SK-N-SH treated with all-trans-retinoic acid at 6 μM for 48 hours (cell line): ENCODE data around the gene CNDP1.

Experiments
- ATAC-seq: fragments of 200-7000 bp; cut with Tn5 transposase; 3 replicates; pipeline ENCODE4 v1.9.1; 2020; ENCODE audit warnings: mild to moderate bottlenecking, moderate library complexity
- ARNTL ChIP-seq: fragments of 450-650 bp; formaldehyde crosslinking; IDR thresholded peaks from 2 replicates; pipeline ENCODE4 v1.5.0; 2020; ENCODE audit warnings: low read depth, mild to moderate bottlenecking, moderate library complexity, borderline replicate concordance
- BACH2 ChIP-seq: fragments of 250-450 bp; sonication (Bioruptor Pico); IDR thresholded peaks from 2 replicates; pipeline ENCODE4 v1.9.0; 2021; ENCODE audit warnings: mild to moderate bottlenecking, borderline replicate concordance
- CSDC2 ChIP-seq: fragments of 250-450 bp; sonication (Bioruptor Pico); IDR thresholded peaks from 2 replicates; pipeline ENCODE4 v1.5.0; 2020; ENCODE audit warnings: mild to moderate bottlenecking, moderate library complexity
- ESRRG ChIP-seq: fragments of 250-450 bp; sonication (Bioruptor Pico); IDR thresholded peaks from 2 replicates; pipeline ENCODE4 v1.6.1; 2021; ENCODE audit warnings: mild to moderate bottlenecking
- GLIS3 ChIP-seq: fragments of 250-450 bp; sonication (Bioruptor Pico); IDR thresholded peaks from 2 replicates; pipeline ENCODE4 v1.5.0; 2020; ENCODE audit warnings: mild to moderate bottlenecking, moderate library complexity
- OSR1 ChIP-seq: fragments of 250-450 bp; sonication (Bioruptor Pico); IDR thresholded peaks from 2 replicates; pipeline ENCODE4 v1.8.0; 2022; ENCODE audit warnings: moderate library complexity, mild to moderate bottlenecking, inconsistent platforms
- PPARA ChIP-seq: fragments of 250-450 bp; sonication (Bioruptor Pico); IDR thresholded peaks from 2 replicates; pipeline ENCODE4 v1.5.0; 2020; ENCODE audit warnings: mild to moderate bottlenecking, borderline replicate concordance
- RARB ChIP-seq: fragments of 250-450 bp; sonication (Bioruptor Pico); IDR thresholded peaks from 2 replicates; pipeline ENCODE4 v1.8.0; 2021; ENCODE audit warnings: mild to moderate bottlenecking, moderate library complexity
- SNAI2 ChIP-seq: fragments of 250-450 bp; sonication (Bioruptor Pico); IDR thresholded peaks from 2 replicates; pipeline ENCODE4 v1.5.0; 2020; ENCODE audit warnings: mild to moderate bottlenecking, moderate library complexity
- TCF4 ChIP-seq: fragments of 250-450 bp; sonication (Bioruptor Pico); IDR thresholded peaks from 2 replicates; pipeline ENCODE4 v1.8.0; 2021; ENCODE audit warnings: mild to moderate bottlenecking, moderate library complexity, borderline replicate concordance
- TOX ChIP-seq: fragments of 250-450 bp; sonication (Bioruptor Pico); IDR thresholded peaks from 2 replicates; pipeline ENCODE4 v1.8.0; 2021; ENCODE audit warnings: mild to moderate bottlenecking, moderate library complexity, borderline replicate concordance
- ZNF565 ChIP-seq: fragments of 450-650 bp; formaldehyde crosslinking; conservative IDR thresholded peaks from 2 replicates; pipeline ENCODE4 v1.5.0; 2020; ENCODE audit warnings: low read depth, mild to moderate bottlenecking, moderate library complexity
- ZNF70 ChIP-seq: fragments of 450-650 bp; formaldehyde crosslinking; IDR thresholded peaks from 2 replicates; pipeline ENCODE4 v1.5.0; 2020; ENCODE audit warnings: mild to moderate bottlenecking, moderate library complexity
- ZNF8 ChIP-seq: fragments of 450-650 bp; formaldehyde crosslinking; IDR thresholded peaks from 2 replicates; pipeline ENCODE4 v1.5.0; 2020; ENCODE audit warnings: mild to moderate bottlenecking, moderate library complexity
- TF ChIP-seq, protein P1 (sequence below): fragments of 250-450 bp; sonication (Bioruptor Pico); IDR thresholded peaks from 2 replicates; pipeline ENCODE4 v1.8.0; 2020; ENCODE audit warnings: mild to moderate bottlenecking, moderate library complexity, borderline replicate concordance
- TF ChIP-seq, protein P2 (sequence below): fragments of 250-450 bp; sonication (Bioruptor Pico); IDR thresholded peaks from 2 replicates; pipeline ENCODE4 v1.5.1; 2021; ENCODE audit warnings: mild to moderate bottlenecking, moderate library complexity
- TF ChIP-seq, protein P3 (sequence below): fragments of 250-450 bp; sonication (Bioruptor Pico); IDR thresholded peaks from 2 replicates; pipeline ENCODE4 v1.5.1; 2020; ENCODE audit warnings: low read depth, mild to moderate bottlenecking, moderate library complexity
- TF ChIP-seq, protein P4 (sequence below): fragments of 250-450 bp; sonication (Bioruptor Pico); IDR thresholded peaks from 2 replicates; pipeline ENCODE4 v1.8.0; 2021; ENCODE audit warnings: low read depth, mild to moderate bottlenecking, moderate library complexity, borderline replicate concordance

Gene CNDP1

DNA sequence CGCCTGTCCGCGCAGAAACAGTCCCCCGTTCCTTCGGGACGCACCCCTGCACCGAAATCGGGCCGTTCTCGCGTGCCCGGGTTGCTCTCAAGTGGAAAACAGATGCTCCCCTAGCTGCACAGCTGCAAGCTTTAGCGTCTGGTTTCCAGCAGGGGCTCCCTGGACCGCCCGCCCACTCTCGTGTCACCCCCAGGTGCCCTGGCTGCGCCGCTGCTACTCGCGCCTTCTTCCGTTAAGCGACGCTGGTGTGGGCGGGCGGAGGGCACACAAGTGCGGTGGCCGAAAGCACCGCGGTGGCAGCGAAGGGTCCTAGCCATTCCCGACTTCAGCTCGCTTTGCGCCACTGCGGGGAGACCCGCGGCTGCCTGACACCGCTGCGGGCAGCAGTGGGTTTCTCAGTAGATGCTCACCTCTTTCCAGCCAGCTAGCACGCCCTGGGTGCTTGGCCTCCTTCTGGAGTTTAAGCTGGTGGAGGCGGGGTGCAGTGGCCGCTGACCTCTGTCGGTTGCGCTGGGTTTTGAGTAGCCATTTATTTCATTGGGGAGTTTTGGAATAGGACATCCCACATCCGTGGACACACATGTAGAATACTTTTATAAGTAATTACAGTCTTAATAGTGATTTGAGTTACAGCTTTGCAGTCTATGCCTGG lies 64.2 kb downstream of the CNDP1 start:
- TF ChIP-seq, protein P1, sequence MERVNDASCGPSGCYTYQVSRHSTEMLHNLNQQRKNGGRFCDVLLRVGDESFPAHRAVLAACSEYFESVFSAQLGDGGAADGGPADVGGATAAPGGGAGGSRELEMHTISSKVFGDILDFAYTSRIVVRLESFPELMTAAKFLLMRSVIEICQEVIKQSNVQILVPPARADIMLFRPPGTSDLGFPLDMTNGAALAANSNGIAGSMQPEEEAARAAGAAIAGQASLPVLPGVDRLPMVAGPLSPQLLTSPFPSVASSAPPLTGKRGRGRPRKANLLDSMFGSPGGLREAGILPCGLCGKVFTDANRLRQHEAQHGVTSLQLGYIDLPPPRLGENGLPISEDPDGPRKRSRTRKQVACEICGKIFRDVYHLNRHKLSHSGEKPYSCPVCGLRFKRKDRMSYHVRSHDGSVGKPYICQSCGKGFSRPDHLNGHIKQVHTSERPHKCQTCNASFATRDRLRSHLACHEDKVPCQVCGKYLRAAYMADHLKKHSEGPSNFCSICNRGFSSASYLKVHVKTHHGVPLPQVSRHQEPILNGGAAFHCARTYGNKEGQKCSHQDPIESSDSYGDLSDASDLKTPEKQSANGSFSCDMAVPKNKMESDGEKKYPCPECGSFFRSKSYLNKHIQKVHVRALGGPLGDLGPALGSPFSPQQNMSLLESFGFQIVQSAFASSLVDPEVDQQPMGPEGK (CRISPR knock-in tag): no peak
- TF ChIP-seq TCF4 (CRISPR knock-in tag): 0 out of 2 replicates have a peak, but pooled peaks have one; percentile 26
- ATAC-seq: peak; percentile 72

DNA sequence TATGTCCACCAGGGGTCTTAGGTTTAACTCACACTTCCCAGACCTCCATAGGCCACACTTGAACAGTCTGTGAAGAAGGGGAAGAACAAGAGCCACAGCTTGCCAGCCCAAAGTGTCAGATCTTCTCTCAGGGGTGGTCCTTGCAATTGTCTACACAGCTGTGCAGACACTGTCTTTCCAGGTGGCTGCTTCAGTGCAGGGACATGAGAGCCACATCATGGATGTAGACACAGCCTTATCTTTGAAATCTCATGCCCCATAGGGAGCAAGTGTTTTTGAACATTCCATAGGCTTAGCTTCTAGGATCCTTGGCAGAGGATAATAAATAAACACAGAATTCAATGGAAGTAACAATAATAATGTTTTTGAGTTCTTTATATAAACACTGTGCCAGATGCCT lies 70.1 kb downstream of the CNDP1 start:
- TF ChIP-seq, protein P2, sequence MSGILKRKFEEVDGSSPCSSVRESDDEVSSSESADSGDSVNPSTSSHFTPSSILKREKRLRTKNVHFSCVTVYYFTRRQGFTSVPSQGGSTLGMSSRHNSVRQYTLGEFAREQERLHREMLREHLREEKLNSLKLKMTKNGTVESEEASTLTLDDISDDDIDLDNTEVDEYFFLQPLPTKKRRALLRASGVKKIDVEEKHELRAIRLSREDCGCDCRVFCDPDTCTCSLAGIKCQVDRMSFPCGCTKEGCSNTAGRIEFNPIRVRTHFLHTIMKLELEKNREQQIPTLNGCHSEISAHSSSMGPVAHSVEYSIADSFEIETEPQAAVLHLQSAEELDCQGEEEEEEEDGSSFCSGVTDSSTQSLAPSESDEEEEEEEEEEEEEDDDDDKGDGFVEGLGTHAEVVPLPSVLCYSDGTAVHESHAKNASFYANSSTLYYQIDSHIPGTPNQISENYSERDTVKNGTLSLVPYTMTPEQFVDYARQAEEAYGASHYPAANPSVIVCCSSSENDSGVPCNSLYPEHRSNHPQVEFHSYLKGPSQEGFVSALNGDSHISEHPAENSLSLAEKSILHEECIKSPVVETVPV (CRISPR knock-in tag): no peak
- TF ChIP-seq, protein P1 (CRISPR knock-in tag): no peak
- TF ChIP-seq ZNF70 (CRISPR knock-in tag): no peak
- no peak for TF ChIP-seq GLIS3 (CRISPR knock-in tag)
- TF ChIP-seq PPARA (CRISPR knock-in tag): no peak
- no peak for TF ChIP-seq TOX
- TF ChIP-seq RARB: no peak
- no peak for TF ChIP-seq ESRRG (CRISPR knock-in tag)
- ATAC-seq: peak; percentile 20; the same call in 2 of the 3 replicates

DNA sequence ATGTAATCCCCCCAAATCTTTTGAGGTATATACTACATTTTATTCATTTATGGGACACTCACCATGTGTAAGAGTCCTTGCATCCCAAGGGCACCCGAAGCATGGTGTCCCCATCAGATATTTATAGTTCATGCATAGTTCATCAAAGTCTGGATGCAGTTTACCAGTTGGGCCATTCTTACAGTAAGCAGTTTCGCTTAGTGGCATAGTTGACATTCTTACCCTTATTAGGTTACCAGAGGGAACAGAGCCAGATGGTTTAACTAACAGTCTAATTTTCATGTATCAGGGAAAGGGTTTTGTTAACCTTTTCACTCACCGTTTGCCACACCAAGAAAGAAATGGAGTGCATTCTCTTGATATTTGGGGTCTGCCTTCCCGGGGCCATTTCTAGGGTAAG lies 70.5 kb downstream of the CNDP1 start:
- no peak for TF ChIP-seq BACH2
- TF ChIP-seq SNAI2: no peak
- TF ChIP-seq ZNF8 (CRISPR knock-in tag): no peak
- ATAC-seq: peak; percentile 92

DNA sequence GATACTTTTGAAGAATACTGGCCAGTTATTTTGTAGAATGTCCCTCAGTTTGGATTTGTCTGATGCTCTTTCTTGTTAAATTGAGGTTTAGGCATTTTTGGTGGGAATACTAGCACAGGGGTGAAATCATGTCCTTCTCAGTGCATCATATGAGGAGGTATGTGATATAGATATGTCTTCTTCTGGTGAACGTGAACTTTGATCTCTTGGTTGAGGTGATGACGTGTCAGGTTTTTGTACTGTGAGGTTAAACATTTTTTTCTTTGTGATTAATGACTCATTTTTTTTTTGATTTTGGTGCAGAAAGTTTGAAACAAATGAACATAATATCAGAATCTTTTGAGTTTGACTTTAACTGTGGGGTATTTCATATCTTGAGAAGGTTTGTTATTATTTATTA lies 74.4 kb downstream of the CNDP1 start:
- TF ChIP-seq ZNF565 (CRISPR knock-in tag) (no peak), TOX (no peak), PPARA (CRISPR knock-in tag) (no peak)
- TF ChIP-seq, all 23 proteins: peak for 0
- ATAC-seq: no peak

DNA sequence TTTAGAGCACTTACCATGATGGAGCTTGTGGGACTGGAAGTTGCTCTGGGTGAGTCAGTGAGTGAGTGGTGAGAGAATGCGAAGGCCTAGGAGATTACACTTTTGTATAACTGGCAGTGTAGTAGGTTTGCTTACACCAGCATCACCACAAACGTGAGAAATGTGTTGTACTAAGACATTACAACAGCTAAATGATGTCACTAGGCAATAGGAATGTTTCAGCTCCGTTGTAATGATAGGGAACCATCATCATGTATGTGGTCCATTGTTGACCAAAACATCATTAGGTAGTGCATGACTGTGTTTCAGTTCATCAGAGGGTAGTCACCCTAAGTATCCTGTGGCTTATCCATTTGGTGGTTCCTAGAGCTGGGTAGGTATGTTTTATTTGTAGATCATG lies 75.2 kb downstream of the CNDP1 start:
- no peak for ATAC-seq
- TF ChIP-seq, protein P3, sequence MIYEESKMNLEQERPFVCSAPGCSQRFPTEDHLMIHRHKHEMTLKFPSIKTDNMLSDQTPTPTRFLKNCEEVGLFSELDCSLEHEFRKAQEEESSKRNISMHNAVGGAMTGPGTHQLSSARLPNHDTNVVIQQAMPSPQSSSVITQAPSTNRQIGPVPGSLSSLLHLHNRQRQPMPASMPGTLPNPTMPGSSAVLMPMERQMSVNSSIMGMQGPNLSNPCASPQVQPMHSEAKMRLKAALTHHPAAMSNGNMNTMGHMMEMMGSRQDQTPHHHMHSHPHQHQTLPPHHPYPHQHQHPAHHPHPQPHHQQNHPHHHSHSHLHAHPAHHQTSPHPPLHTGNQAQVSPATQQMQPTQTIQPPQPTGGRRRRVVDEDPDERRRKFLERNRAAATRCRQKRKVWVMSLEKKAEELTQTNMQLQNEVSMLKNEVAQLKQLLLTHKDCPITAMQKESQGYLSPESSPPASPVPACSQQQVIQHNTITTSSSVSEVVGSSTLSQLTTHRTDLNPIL (CRISPR knock-in tag): no peak
- TF ChIP-seq GLIS3 (CRISPR knock-in tag) (no peak), TOX (no peak), OSR1 (no peak), RARB (no peak), ZNF70 (CRISPR knock-in tag) (no peak), CSDC2 (CRISPR knock-in tag) (no peak), PPARA (CRISPR knock-in tag) (no peak), BACH2 (no peak), TCF4 (CRISPR knock-in tag) (no peak), ARNTL (no peak), ESRRG (CRISPR knock-in tag) (no peak)
- TF ChIP-seq, protein P4, sequence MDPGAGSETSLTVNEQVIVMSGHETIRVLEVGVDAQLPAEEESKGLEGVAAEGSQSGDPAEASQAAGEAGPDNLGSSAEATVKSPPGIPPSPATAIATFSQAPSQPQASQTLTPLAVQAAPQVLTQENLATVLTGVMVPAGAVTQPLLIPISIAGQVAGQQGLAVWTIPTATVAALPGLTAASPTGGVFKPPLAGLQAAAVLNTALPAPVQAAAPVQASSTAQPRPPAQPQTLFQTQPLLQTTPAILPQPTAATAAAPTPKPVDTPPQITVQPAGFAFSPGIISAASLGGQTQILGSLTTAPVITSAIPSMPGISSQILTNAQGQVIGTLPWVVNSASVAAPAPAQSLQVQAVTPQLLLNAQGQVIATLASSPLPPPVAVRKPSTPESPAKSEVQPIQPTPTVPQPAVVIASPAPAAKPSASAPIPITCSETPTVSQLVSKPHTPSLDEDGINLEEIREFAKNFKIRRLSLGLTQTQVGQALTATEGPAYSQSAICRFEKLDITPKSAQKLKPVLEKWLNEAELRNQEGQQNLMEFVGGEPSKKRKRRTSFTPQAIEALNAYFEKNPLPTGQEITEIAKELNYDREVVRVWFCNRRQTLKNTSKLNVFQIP: no peak
- TF ChIP-seq, protein P2 (CRISPR knock-in tag): no peak
- TF ChIP-seq, protein P1 (CRISPR knock-in tag): no peak
- TF ChIP-seq, all 23 proteins: peak for 0
